ENCODE measurements around the gene FAM111B.
"Not testable (repeated sequence)": the region's sequence is repeated elsewhere in the genome, so short reads cannot be mapped to it uniquely, and the experiment has no call there.

The FAM111B gene

GRCh38 chr11:59106363-59107336 is at the start of gene FAM111B:
FAM111B (plus strand) TSS chr11:59107237; CDS start chr11:59109626, 2,389 bp downstream.
- peak; percentile 93 for DNase-seq

- DNase-seq, result not testable (repeated sequence)
Measured at GRCh38 chr11:59058120-59059033, 48.7 kb upstream of the FAM111B start.

- DNase-seq, result not testable (repeated sequence)
Measured at GRCh38 chr11:59060096-59060495, 46.9 kb upstream of the FAM111B start.

GRCh38 chr11:59062602-59063529 is 44.2 kb upstream of the FAM111B start:
- no peak for DNase-seq

GRCh38 chr11:59063996-59064727 is 42.9 kb upstream of the FAM111B start:
- not testable (repeated sequence) for DNase-seq

GRCh38 chr11:59069087-59069486 is 38.0 kb upstream of the FAM111B start:
- no peak for DNase-seq

- DNase-seq, result no peak
Measured at GRCh38 chr11:59076876-59077571, 30.0 kb upstream of the FAM111B start.

GRCh38 chr11:59078435-59078834 is 28.6 kb upstream of the FAM111B start:
- DNase-seq, result no peak

GRCh38 chr11:59079086-59079485 is 28.0 kb upstream of the FAM111B start:
- DNase-seq, result no peak

GRCh38 chr11:59080421-59080820 is 26.6 kb upstream of the FAM111B start:
- DNase-seq, result not testable (repeated sequence)

GRCh38 chr11:59081430-59082020 is 25.5 kb upstream of the FAM111B start:
- not testable (repeated sequence) for DNase-seq

- not testable (repeated sequence) for DNase-seq
Measured at GRCh38 chr11:59086007-59086406, 21.0 kb upstream of the FAM111B start, which contains the start of gene GLYATL1B. GLYATL1B (plus strand) TSS chr11:59086307; CDS start chr11:59086307, 0 bp downstream.

- DNase-seq, result no peak
Measured at GRCh38 chr11:59088162-59088561, 18.9 kb upstream of the FAM111B start.

- DNase-seq, result not testable (repeated sequence)
Measured at GRCh38 chr11:59093576-59093975, 13.5 kb upstream of the FAM111B start.

- DNase-seq, result not testable (repeated sequence)
Measured at GRCh38 chr11:59095225-59095624, 11.8 kb upstream of the FAM111B start.

- not testable (repeated sequence) for DNase-seq
Measured at GRCh38 chr11:59095972-59096575, 11.0 kb upstream of the FAM111B start.

GRCh38 chr11:59097113-59097708 is 9.8 kb upstream of the FAM111B start:
- DNase-seq, result peak; percentile 34

- not testable (repeated sequence) for DNase-seq
Measured at GRCh38 chr11:59097938-59098337, 9.1 kb upstream of the FAM111B start.

GRCh38 chr11:59102259-59102765 is 4.7 kb upstream of the FAM111B start:
- DNase-seq, result no peak
